ENCODE data around the gene TRPC4. TPM values are rescaled to one million over a fixed set of nuclear protein-coding genes. Genes with fewer than 3 reads are reported as not detected.

TRPC4 gene
- total and polyA plus RNA-seq, 2 donors (not counting 3 experiments of a cell fraction or from before 2014, with no cell fraction given): 0.04 to 0.64 TPM

GRCh38 chr13:37741536-37741935 lies 128.0 kb downstream of the TRPC4 start:
- dilution Hi-C loops (cut with MboI; ENCODE audit: extremely low pct_ligation_motif_present, low sequenced_read_pairs): no loop called here
- no peak for FAIRE-seq
- no TSS peak for BruUV-seq (replicated peaks)

More at GRCh38 chr13:37741536-37741935, 128.0 kb downstream of the TRPC4 start:
- H2AFZ ChIP-seq (ENCODE audit: low read depth, low read length): no peak overlapping the region
- no peaks in the 10 kb centered on the region for H3K79me2 ChIP-seq (ENCODE audit: control insufficient read depth, insufficient read depth, low read length)
- no peaks in the 10 kb centered on the region for H3K9me3 ChIP-seq (replicated peaks; ENCODE audit: control insufficient read depth, insufficient read depth, low read length)
- POLR2A ChIA-PET: no interaction called here
- intact Hi-C loops (cut with micrococcal nuclease): no loop called here
- no peak overlapping the region for H3K27ac ChIP-seq (ENCODE audit: insufficient read depth, low read depth, low read length)
- H3K4me2 ChIP-seq (ENCODE audit: insufficient read depth, low read length): no peak overlapping the region
- no peak overlapping the region for H3K9ac ChIP-seq (replicated peaks; ENCODE audit: extremely low read depth, insufficient read depth, low read length)
- TF ChIP-seq MAX (IDR thresholded peaks at IDR 0.05; ENCODE audit: insufficient read depth, insufficient read length) (no peak), POLR2AphosphoS5 (IDR thresholded peaks at IDR 0.05; ENCODE audit: insufficient read depth, low read depth, low read length) (no peak), MYC (IDR thresholded peaks at IDR 0.05; ENCODE audit: low read depth, low read length) (no peak), FOS (IDR thresholded peaks at IDR 0.05; ENCODE audit: borderline replicate concordance, insufficient read depth, low read length) (no peak), GATA2 (IDR thresholded peaks at IDR 0.05; ENCODE audit: insufficient read depth, insufficient read length, low read depth, low read length) (no peak), CTCF (IDR thresholded peaks at IDR 0.05; ENCODE audit: extremely low read depth in 1 of 2, insufficient read depth in 1 of 2, low read depth in 1 of 2, low read length in 2 of 2) (no peak), JUN (IDR thresholded peaks at IDR 0.05; ENCODE audit: borderline replicate concordance, insufficient read depth, insufficient read length, low read depth) (no peak), POLR2A (IDR thresholded peaks at IDR 0.05; ENCODE audit: low read depth, low read length) (no peak), EZH2 (IDR thresholded peaks at IDR 0.05; ENCODE audit: borderline replicate concordance, low read depth, low read length, severe bottlenecking) (no peak)
- no peak overlapping the region for H3K4me3 ChIP-seq (replicated peaks in 1 of 3; ENCODE audit: insufficient read depth in 1 of 3, low read depth in 1 of 3, low read length in 3 of 3)
- H3K36me3 ChIP-seq (ENCODE audit: control insufficient read depth in 2 of 2, extremely low read depth in 1 of 2, insufficient read depth in 2 of 2, low read length in 2 of 2): no peaks in the 10 kb centered on the region
- no peak for DNase-seq (ENCODE audit: low read depth, low spot score)
- no peaks in the 10 kb centered on the region for H3K9me1 ChIP-seq (replicated peaks; ENCODE audit: control insufficient read depth, extremely low read depth, insufficient read depth, low read length)
- CTCF ChIA-PET: no interaction called here
- peaks cover 2% of the 10 kb centered on the region for H3K4me1 ChIP-seq (ENCODE audit: control insufficient read depth, extremely low read depth, insufficient read depth, low read length)
- no peaks in the 10 kb centered on the region for H3K27me3 ChIP-seq (ENCODE audit: control insufficient read depth in 2 of 2, insufficient read depth in 2 of 2, low read length in 2 of 2)
- no peaks in the 10 kb centered on the region for H4K20me1 ChIP-seq (replicated peaks; ENCODE audit: control insufficient read depth, extremely low read depth, insufficient read depth, low read length)

All from endothelial cell of umbilical vein (primary cell).